Neural cell (in vitro differentiated cells): Measurements from ENCODE around the gene TRMT2A.

ENCODE experiments used
- CTCF ChIP-seq: fragments of 450-650 bp; IDR thresholded peaks from 2 replicates; pipeline ENCODE4 v1.5.1; 2014; ENCODE audit warnings: antibody characterized with exemption, mild to moderate bottlenecking, moderate library complexity; ENCODE audit not compliant: poor library complexity, severe bottlenecking
- POLR2AphosphoS5 ChIP-seq: IDR thresholded peaks from 2 replicates; pipeline ENCODE4 v1.6.1; 2012
- RAD21 ChIP-seq: fragments of 450-650 bp; conservative IDR thresholded peaks from 2 replicates; pipeline ENCODE4 v1.6.1; 2014; ENCODE audit warnings: antibody characterized with exemption, mild to moderate bottlenecking, moderate library complexity
- TAF1 ChIP-seq: IDR thresholded peaks from 2 replicates; pipeline ENCODE4 v1.6.1; 2012; ENCODE audit warnings: low read depth

GRCh38 chr22:20138417-20138738 is 21.4 kb upstream of the TRMT2A start:
- TF ChIP-seq RAD21 (no peak), CTCF (no peak), POLR2AphosphoS5 (no peak), TAF1 (no peak)
